ENCODE measurements around the gene STKLD1. TPM values are rescaled to one million over a fixed set of nuclear protein-coding genes. Genes with fewer than 3 reads are reported as not detected.

The STKLD1 gene
- total RNA-seq, 2 experiments from 2014 or later, result 0.59 to 1.0 TPM

GRCh38 chr9:133393399-133393798, 17.2 kb downstream of the STKLD1 start:
- H3K36me3 ChIP-seq (ENCODE audit: insufficient read depth, low read length), result no peaks in the 10 kb centered on the region
- TF ChIP-seq CTCF (IDR thresholded peaks at IDR 0.05), result no peak
- Mint-ChIP-seq H3K36me3 (ENCODE audit: low read depth) (no peaks in the 10 kb centered on the region), H3K27ac (no peak overlapping the region), H3K4me3 (no peak overlapping the region), H3K4me1 (ENCODE audit: low read depth) (no peaks in the 10 kb centered on the region), H3K27me3 (no peaks in the 10 kb centered on the region), H3K9me3 (no peaks in the 10 kb centered on the region)
- H3K9me3 ChIP-seq (ENCODE audit: control insufficient read depth in 1 of 2, insufficient read depth in 1 of 2, low read length in 2 of 2), result peaks cover 0 to 9% of the 10 kb centered on the region in 2 experiments
- intact Hi-C loops (cut with DNase I, micrococcal nuclease), result no loop called here
- no peaks in the 10 kb centered on the region for H3K4me1 ChIP-seq (ENCODE audit: insufficient read depth, low read length)
- H3K4me3 ChIP-seq (ENCODE audit: low read length), result no peak overlapping the region
- POLR2A ChIA-PET, result no interaction called here
- no peak overlapping the region for H3K27ac ChIP-seq (ENCODE audit: low read depth in 1 of 2, low read length in 2 of 2)
- no peak for DNase-seq
- ATAC-seq (ENCODE audit: poor library complexity), result no peak
- peaks cover 0 to 7% of the 10 kb centered on the region in 2 experiments for H3K27me3 ChIP-seq (ENCODE audit: control insufficient read depth in 1 of 2, insufficient read depth in 2 of 2, low read length in 2 of 2)
- CTCF ChIA-PET, result no interaction called here

GRCh38 chr9:133394687-133395271, 18.6 kb downstream of the STKLD1 start:
- no peak for TF ChIP-seq CTCF (IDR thresholded peaks at IDR 0.05)

DNA sequence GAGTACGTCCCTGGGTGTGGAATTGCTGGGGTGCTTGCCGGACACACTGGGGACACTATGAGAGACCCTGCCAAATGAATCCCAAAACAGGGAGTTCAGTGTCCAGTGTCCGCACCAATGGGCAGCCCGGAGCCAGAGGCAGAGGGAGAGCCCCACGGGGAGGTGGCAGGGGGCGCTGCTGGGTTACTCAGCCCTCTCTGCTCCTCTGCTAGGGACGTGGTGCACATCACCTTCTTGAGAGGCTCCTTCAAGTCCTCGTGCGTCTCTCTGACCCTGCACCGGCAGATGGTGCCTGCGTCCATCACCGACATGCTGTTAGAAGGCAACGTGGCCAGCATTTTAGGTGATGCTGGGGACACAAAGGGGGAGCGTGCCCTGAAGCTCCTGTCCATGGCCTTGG, 20.8 kb downstream of the STKLD1 start:
- intact Hi-C loops (cut with DNase I, micrococcal nuclease), result no loop called here
- H3K27ac ChIP-seq (ENCODE audit: low read depth in 1 of 2, low read length in 2 of 2), result no peak overlapping the region
- no peaks in the 10 kb centered on the region for H3K36me3 ChIP-seq (ENCODE audit: insufficient read depth, low read length)
- H3K4me1 ChIP-seq (ENCODE audit: insufficient read depth, low read length), result no peaks in the 10 kb centered on the region
- ATAC-seq (ENCODE audit: poor library complexity) (no peak), DNase-seq (no peak)
- no peaks in the 10 kb centered on the region for H3K9me3 ChIP-seq (ENCODE audit: control insufficient read depth in 1 of 2, insufficient read depth in 1 of 2, low read length in 2 of 2)
- Mint-ChIP-seq H3K27me3 (no peaks in the 10 kb centered on the region), H3K4me1 (ENCODE audit: low read depth) (no peaks in the 10 kb centered on the region), H3K9me3 (no peaks in the 10 kb centered on the region), H3K27ac (no peak overlapping the region), H3K4me3 (no peak overlapping the region), H3K36me3 (ENCODE audit: low read depth) (no peaks in the 10 kb centered on the region)
- CTCF ChIA-PET, result interaction anchor here (1.3 kb wide), 1 partner anchor 211 kb away, joined by 3 read pairs; no protein-coding TSS in a partner anchor
- no peaks in the 10 kb centered on the region for H3K27me3 ChIP-seq (ENCODE audit: control insufficient read depth in 1 of 2, insufficient read depth in 2 of 2, low read length in 2 of 2)
- POLR2A ChIA-PET, result no interaction called here
- no peak overlapping the region for H3K4me3 ChIP-seq (ENCODE audit: low read length)
- TF ChIP-seq CTCF (IDR thresholded peaks at IDR 0.05), result no peak

More at GRCh38 chr9:133394687-133395271, 18.6 kb downstream of the STKLD1 start:
- no peak for DNase-seq
- Mint-ChIP-seq H3K36me3 (ENCODE audit: low read depth) (no peaks in the 10 kb centered on the region), H3K27ac (no peak overlapping the region), H3K4me1 (ENCODE audit: low read depth) (no peaks in the 10 kb centered on the region), H3K27me3 (no peaks in the 10 kb centered on the region), H3K9me3 (no peaks in the 10 kb centered on the region), H3K4me3 (no peak overlapping the region)
- Histone ChIP-seq H3K36me3 (ENCODE audit: insufficient read depth, low read length) (no peaks in the 10 kb centered on the region), H3K4me3 (ENCODE audit: low read length) (no peak overlapping the region), H3K9me3 (ENCODE audit: control insufficient read depth in 1 of 2, insufficient read depth in 1 of 2, low read length in 2 of 2) (peaks cover 0 to 6% of the 10 kb centered on the region in 2 experiments), H3K27ac (ENCODE audit: low read depth in 1 of 2, low read length in 2 of 2) (no peak overlapping the region), H3K27me3 (ENCODE audit: control insufficient read depth in 1 of 2, insufficient read depth in 2 of 2, low read length in 2 of 2) (peaks cover 0 to 6% of the 10 kb centered on the region in 2 experiments), H3K4me1 (ENCODE audit: insufficient read depth, low read length) (no peaks in the 10 kb centered on the region)
- intact Hi-C loops (cut with DNase I, micrococcal nuclease), result no loop called here
- POLR2A ChIA-PET, result no interaction called here
- CTCF ChIA-PET, result no interaction called here
- no peak for ATAC-seq (ENCODE audit: poor library complexity)
